22Rv1 (cell line): Measurements from ENCODE around the gene CELF4.

Experiments used
- CTCF ChIP-seq: fragments of 450-650 bp; IDR thresholded peaks from 2 replicates; pipeline ENCODE4 v1.5.1; 2017; ENCODE audit warnings: mild to moderate bottlenecking
- ZFX ChIP-seq: fragments of 450-650 bp; IDR thresholded peaks from 2 replicates; pipeline ENCODE4 v1.6.1; 2017; ENCODE audit warnings: antibody characterized with exemption, borderline replicate concordance

- TF ChIP-seq CTCF (no peak), ZFX (no peak)
Observed at GRCh38 chr18:37303009-37303408, 262.6 kb downstream of the CELF4 start.
